RWPE1 (cell line): ENCODE data around the gene EIF2AK3.

Experiments used
- CTCF ChIA-PET: fragments of 350-600 bp; sonication (Branson Sonifier 250); formaldehyde crosslinking; extraction: SDS; loops from one replicate; lab custom pipeline; 2021; lab: Yijun Ruan, JAX
- POLR2A ChIA-PET: fragments of 400-600 bp; formaldehyde crosslinking; extraction: SDS; loops from one replicate; lab custom pipeline; 2020; ENCODE audit warnings: antibody characterized with exemption; ENCODE audit not compliant: low non-redundant PET; lab: Yijun Ruan, JAX
- DNase-seq: peaks from one replicate; pipeline ENCODE4 v3.0.0; 2012; ENCODE audit warnings: low spot score
- H3K27ac ChIP-seq: fragments of 450-650 bp; 2 replicates; pipeline ENCODE4 v1.5.1; 2017
- CTCF ChIP-seq: fragments of 450-650 bp; conservative IDR thresholded peaks from 2 replicates; pipeline ENCODE4 v1.5.1; 2017; ENCODE audit warnings: low read depth, mild to moderate bottlenecking

Gene EIF2AK3

DNA sequence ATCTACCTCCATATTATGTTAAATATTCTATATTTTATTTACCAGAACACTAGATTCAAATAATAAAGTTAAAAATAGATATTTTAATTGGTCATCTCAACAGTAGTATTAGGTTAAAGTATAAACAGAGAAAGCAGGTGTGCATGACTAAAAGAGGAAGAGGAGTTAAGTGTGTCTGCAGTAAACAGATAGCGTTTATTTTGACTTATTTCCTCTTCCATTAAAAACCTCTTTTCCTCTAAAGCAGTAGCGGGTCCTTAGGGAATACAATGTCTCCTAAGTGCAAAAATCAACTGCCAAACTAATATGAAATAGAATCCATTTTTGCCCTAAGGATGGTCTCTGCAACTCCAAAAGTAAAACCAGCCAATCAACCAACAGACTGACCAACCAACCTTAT is 27.7 kb downstream of the EIF2AK3 start:
- H3K27ac ChIP-seq, result no peak overlapping the region
- CTCF ChIA-PET, result interaction anchor here (1.0 kb wide), 1 partner anchor 70 kb away, joined by 3 read pairs; no protein-coding TSS in a partner anchor
- no peak for TF ChIP-seq CTCF
- POLR2A ChIA-PET, result no interaction called here
- no peak for DNase-seq

GRCh38 chr2:88597168-88597567 is 30.1 kb downstream of the EIF2AK3 start:
- ChIA-PET CTCF (interaction anchor here (0.7 kb wide), 1 partner anchor 73 kb away, joined by 4 read pairs; no protein-coding TSS in a partner anchor), POLR2A (no interaction called here)
- DNase-seq, result no peak
- H3K27ac ChIP-seq, result no peak overlapping the region
- TF ChIP-seq CTCF, result no peak

- ChIA-PET CTCF (interaction anchor here (1.4 kb wide), 1 partner anchor 75 kb away, joined by 5 read pairs; no protein-coding TSS in a partner anchor), POLR2A (no interaction called here)
- TF ChIP-seq CTCF, result no peak
- H3K27ac ChIP-seq, result no peak overlapping the region
- no peak for DNase-seq
These were observed 31.0 kb downstream of the EIF2AK3 start for GRCh38 chr2:88596141-88596830.

- TF ChIP-seq CTCF, result no peak
- no peak overlapping the region for H3K27ac ChIP-seq
These were observed 35.6 kb downstream of the EIF2AK3 start for GRCh38 chr2:88591698-88592097.

DNA sequence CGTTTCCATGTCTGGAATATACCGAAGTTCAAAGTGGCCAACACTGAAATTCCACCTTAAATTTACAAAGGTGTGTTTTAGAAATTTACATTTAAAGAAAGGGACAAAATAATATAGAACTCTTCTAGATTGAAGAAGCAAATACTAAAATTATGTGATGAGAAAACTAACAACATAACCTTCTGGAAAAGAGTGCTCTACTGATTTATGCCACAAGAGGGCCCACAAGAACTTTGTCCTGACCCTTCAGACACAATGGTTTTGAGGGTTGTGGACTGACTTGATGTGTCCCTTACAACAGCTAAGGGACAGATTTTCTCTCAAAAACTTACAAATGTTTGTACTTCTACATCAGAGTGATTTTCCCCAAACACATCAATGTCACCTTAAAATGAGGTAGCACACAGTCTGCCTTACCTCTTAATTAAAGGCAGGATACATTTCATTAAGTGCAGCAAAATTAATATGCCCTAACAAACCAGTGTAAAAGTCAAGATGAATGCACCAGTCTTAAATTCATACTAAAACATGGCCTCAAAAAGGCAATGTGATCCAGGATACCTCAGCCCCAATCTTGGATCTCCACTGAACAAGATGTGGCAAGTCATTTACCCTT is 36.2 kb downstream of the EIF2AK3 start:
- POLR2A ChIA-PET, result no interaction called here
- H3K27ac ChIP-seq, result no peak overlapping the region
- CTCF ChIA-PET, result interaction anchor here (0.5 to 3.7 kb wide), 11 partner anchors 26 to 399 kb away, joined by 3 to 17 read pairs (median 4); a partner anchor contains a TSS
- peak; percentile 72 for DNase-seq
- TF ChIP-seq CTCF, result peak; percentile 89

More at GRCh38 chr2:88591698-88592097, 35.6 kb downstream of the EIF2AK3 start:
- POLR2A ChIA-PET, result no interaction called here
- no peak for DNase-seq
- CTCF ChIA-PET, result interaction anchor here (0.5 to 3.7 kb wide), 8 partner anchors 72 to 400 kb away, joined by 3 to 17 read pairs (median 5); no protein-coding TSS in a partner anchor

GRCh38 chr2:88585969-88586368 is 41.3 kb downstream of the EIF2AK3 start:
- CTCF ChIA-PET, result interaction anchor here (1.0 kb wide), 1 partner anchor 86 kb away, joined by 4 read pairs; no protein-coding TSS in a partner anchor
- TF ChIP-seq CTCF, result no peak
- no peak overlapping the region for H3K27ac ChIP-seq
- DNase-seq, result no peak
- POLR2A ChIA-PET, result no interaction called here
